Measurements from ENCODE around the gene ATF6. TPM values are rescaled to one million over a fixed set of nuclear protein-coding genes. Genes with fewer than 3 reads are reported as not detected.

ATF6 gene, protein sequence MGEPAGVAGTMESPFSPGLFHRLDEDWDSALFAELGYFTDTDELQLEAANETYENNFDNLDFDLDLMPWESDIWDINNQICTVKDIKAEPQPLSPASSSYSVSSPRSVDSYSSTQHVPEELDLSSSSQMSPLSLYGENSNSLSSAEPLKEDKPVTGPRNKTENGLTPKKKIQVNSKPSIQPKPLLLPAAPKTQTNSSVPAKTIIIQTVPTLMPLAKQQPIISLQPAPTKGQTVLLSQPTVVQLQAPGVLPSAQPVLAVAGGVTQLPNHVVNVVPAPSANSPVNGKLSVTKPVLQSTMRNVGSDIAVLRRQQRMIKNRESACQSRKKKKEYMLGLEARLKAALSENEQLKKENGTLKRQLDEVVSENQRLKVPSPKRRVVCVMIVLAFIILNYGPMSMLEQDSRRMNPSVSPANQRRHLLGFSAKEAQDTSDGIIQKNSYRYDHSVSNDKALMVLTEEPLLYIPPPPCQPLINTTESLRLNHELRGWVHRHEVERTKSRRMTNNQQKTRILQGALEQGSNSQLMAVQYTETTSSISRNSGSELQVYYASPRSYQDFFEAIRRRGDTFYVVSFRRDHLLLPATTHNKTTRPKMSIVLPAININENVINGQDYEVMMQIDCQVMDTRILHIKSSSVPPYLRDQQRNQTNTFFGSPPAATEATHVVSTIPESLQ
- total RNA-seq: 10 to 100 TPM; 14.4 to 19.8 TPM
- 20.1 TPM for polyA plus RNA-seq (2013, experiment 1 of 2)
- 20.4 TPM for polyA plus RNA-seq (2013, experiment 2 of 2)
- long read RNA-seq, experiment 1, full-length matches to known transcripts: 3 of 15 reads
- long read RNA-seq, experiment 1, partial matches to known transcripts: 5 of 15 reads
- long read RNA-seq, experiment 1, other reads (novel, unspliced or antisense): 7 of 15 reads
- long read RNA-seq, experiment 2, full-length matches to known transcripts: 28 of 44 reads
- long read RNA-seq, experiment 2, partial matches to known transcripts: 6 of 44 reads
- long read RNA-seq, experiment 2, other reads (novel, unspliced or antisense): 10 of 44 reads
- long read RNA-seq, experiment 3, full-length matches to known transcripts: 111 of 146 reads
- long read RNA-seq, experiment 3, partial matches to known transcripts: 7 of 146 reads
- long read RNA-seq, experiment 3, other reads (novel, unspliced or antisense): 28 of 146 reads
- long read RNA-seq, experiment 4, full-length matches to known transcripts: 8 of 18 reads
- long read RNA-seq, experiment 4, partial matches to known transcripts: 8 of 18 reads
- long read RNA-seq, experiment 4, other reads (novel, unspliced or antisense): 2 of 18 reads

DNA sequence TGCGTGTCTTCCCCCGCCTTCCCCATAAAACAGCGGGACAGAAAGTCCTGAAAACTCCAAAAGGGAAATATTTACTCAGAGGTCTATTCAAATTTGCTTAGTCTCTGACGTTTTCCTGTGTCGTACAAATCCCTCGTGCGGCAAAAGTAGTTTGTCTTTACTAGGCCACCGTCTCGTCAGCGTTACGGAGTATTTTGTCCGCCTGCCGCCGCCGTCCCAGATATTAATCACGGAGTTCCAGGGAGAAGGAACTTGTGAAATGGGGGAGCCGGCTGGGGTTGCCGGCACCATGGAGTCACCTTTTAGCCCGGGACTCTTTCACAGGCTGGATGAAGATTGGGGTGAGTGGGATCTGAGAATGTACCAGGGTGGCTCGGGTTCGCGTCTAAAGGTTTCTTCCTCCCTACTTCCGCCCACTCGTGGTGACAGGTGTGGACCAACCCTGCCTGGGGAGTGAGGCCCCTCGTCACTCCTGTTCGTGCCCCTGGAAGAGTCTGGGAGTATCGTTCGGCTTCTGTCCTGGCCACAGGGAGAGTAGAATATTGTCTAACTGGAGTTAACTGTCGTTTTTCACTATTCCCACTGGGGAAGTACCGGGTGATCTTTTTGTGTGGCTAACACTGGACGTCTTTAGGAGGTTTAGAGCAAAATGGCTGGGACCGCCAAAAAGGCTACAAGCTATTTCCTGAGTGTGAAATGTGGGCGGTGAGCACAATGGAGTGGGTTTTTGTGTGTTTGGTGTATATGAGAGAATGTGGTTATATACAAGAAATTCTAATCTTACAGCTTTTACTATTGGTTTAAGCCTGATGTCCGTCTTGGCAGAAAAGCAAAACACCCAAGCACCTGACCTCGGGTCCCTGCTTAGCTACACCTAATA lies at the start of gene ATF6:
ATF6 (plus strand) TSS at position 219 of the 880 bp plus-strand sequence; CDS start at position 260, 41 bp downstream.
- TF ChIP-seq, protein P1, sequence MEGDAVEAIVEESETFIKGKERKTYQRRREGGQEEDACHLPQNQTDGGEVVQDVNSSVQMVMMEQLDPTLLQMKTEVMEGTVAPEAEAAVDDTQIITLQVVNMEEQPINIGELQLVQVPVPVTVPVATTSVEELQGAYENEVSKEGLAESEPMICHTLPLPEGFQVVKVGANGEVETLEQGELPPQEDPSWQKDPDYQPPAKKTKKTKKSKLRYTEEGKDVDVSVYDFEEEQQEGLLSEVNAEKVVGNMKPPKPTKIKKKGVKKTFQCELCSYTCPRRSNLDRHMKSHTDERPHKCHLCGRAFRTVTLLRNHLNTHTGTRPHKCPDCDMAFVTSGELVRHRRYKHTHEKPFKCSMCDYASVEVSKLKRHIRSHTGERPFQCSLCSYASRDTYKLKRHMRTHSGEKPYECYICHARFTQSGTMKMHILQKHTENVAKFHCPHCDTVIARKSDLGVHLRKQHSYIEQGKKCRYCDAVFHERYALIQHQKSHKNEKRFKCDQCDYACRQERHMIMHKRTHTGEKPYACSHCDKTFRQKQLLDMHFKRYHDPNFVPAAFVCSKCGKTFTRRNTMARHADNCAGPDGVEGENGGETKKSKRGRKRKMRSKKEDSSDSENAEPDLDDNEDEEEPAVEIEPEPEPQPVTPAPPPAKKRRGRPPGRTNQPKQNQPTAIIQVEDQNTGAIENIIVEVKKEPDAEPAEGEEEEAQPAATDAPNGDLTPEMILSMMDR (conservative IDR thresholded peaks at IDR 0.05): no peak

DNA sequence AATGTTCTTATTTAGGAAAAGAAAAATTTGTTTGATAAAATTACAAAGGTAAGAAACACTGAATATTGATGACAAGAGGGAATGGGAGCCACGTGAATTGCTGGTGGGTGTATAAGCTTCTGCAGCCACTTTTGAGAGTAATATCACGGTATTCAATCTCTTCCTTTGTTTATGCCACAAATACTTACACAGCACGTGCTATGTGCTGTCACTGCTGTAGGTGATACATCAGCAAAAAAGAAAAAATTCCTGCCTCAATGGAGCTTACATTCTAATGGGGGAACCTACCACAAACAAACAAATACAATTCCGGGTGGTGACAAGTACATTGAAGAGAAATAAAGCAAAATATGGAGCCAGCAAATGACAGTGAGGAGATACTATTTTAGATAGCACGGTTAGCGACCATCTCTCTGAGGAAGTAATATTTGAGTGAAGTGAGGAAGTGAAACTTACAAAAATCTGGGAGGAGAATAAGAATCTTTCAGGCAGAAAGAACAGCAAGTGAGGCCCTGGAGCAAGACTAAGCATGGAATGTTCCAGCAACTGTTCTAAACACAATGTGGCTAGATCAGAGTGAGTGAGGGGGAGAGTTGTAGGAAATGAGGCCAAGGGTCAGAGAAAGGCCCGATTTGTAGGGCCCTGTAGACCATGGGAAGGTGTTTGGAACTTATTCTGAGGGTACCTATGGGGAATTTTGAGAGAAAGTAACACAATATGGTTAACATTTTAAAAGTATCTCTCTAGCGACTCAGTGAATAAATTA lies 47.4 kb upstream of the ATF6 start:
- H3K9me3 Mint-ChIP-seq: no peaks in the 10 kb centered on the region

More for the DNA sequence above, at the start of gene ATF6:
- Histone ChIP-seq H3K27me3 (ENCODE audit: control insufficient read depth, insufficient read depth, low read length, poor library complexity, severe bottlenecking) (no peaks in the 10 kb centered on the region), H3K9ac (ENCODE audit: extremely low read depth, low read length, poor library complexity, severe bottlenecking) (peak within 1 kb of the TSS; percentile 84), H3K36me3 (ENCODE audit: control insufficient read depth, insufficient read depth, low read length) (no peaks in the 10 kb centered on the region), H3K27ac (ENCODE audit: low read depth, low read length) (no peak within 1 kb of the TSS), H3K4me1 (ENCODE audit: control insufficient read depth, insufficient read depth, low read length) (no peaks in the 10 kb centered on the region), H3K4me3 (ENCODE audit: low read length) (peak within 1 kb of the TSS; percentile 91), H3K9me3 (ENCODE audit: control insufficient read depth, low read length) (no peaks in the 10 kb centered on the region)
- peak within 1 kb of the TSS; percentile 96 for H3K27ac Mint-ChIP-seq
- H3K4me1 Mint-ChIP-seq: peaks cover 9% of the 10 kb centered on the region
- H3K27me3 Mint-ChIP-seq (ENCODE audit: insufficient read depth): peaks cover 3% of the 10 kb centered on the region
- no peaks in the 10 kb centered on the region for H3K9me3 Mint-ChIP-seq
- peak within 1 kb of the TSS; percentile 95 for H3K4me3 Mint-ChIP-seq
- no peaks in the 10 kb centered on the region for H3K36me3 Mint-ChIP-seq (ENCODE audit: low read depth)
- DNase-seq: peak; percentile 88
- 0 to 1% methylated on average over 12 to 35 of the region's 35 CpGs for WGBS, 2 experiments (ENCODE audit: insufficient coverage in 1 of 2, insufficient read length in 1 of 2)

More for the DNA sequence above, 47.4 kb upstream of the ATF6 start:
- Histone ChIP-seq H3K36me3 (ENCODE audit: control insufficient read depth, insufficient read depth, low read length) (no peaks in the 10 kb centered on the region), H3K4me3 (ENCODE audit: low read length) (no peak overlapping the region), H3K9ac (ENCODE audit: extremely low read depth, low read length, poor library complexity, severe bottlenecking) (no peak overlapping the region), H3K4me1 (ENCODE audit: control insufficient read depth, insufficient read depth, low read length) (no peaks in the 10 kb centered on the region), H3K27ac (ENCODE audit: low read depth, low read length) (no peak overlapping the region), H3K9me3 (ENCODE audit: control insufficient read depth, low read length) (no peaks in the 10 kb centered on the region), H3K27me3 (ENCODE audit: control insufficient read depth, insufficient read depth, low read length, poor library complexity, severe bottlenecking) (peaks cover 63% of the 10 kb centered on the region)
- WGBS, 2 experiments (ENCODE audit: insufficient coverage in 1 of 2, insufficient read length in 1 of 2): 93 to 100% methylated on average over 3 to 8 of the region's 8 CpGs
- TF ChIP-seq, protein P1 (conservative IDR thresholded peaks at IDR 0.05): no peak
- Mint-ChIP-seq H3K4me1 (no peaks in the 10 kb centered on the region), H3K27me3 (ENCODE audit: insufficient read depth) (peaks cover 58% of the 10 kb centered on the region), H3K27ac (no peak overlapping the region), H3K36me3 (ENCODE audit: low read depth) (no peaks in the 10 kb centered on the region), H3K4me3 (no peak overlapping the region)
- DNase-seq: no peak
